ENCODE data around the gene ANGPTL8.

ANGPTL8 gene

DNA sequence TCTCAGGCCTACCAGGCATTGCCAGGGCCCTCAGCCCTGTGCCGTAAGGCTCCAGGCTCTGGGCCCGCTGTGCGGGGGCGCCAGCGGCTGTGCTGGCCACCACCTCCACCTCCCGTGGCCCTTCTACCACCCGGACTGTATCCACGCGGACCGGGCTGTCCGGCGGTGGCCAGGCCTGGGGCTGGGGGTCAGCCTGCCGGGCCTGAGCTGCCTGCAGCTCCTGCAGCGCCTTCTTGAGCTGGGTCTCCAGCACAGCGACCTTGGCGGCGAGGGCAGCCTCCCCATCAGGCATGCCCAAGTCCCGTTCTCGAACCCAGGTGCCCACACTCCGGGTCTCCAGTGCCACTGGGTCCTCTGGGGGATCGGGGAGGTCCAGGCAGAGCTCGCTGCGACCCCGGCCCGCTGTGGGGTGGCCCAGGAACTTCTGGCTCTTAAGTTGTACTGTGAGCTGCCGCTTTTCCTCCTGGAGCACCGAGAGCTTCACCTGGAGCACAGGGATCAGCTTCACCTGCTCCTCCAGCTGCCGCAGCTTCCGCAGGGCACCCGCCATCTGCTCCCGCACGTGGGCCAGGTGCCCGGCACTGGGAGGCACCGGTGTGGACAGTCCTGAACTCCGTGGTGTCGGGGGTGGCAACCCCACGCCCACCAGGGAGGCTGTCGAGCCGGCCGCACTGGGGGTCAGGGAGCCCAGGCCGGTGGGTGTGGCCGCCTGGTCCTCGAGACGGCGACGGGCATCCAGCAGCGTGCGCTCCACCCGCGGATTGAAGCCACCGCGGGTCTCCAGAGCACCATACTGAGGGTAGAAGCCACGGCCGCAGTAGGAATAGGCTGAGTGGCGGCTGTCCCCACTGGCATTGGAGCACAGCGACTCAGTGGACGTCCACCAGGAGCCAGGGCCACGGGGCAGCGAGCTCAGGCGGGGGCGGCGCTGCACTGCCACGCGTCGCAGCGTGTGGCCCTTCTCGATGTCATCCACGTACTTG is 46.2 kb upstream of the ANGPTL8 start:
- no peaks in the 10 kb centered on the region for H3K27me3 ChIP-seq (ENCODE audit: insufficient read depth, poor library complexity, severe bottlenecking)
- no peak overlapping the region for H3K4me3 ChIP-seq (ENCODE audit: severe bottlenecking)
- peak; percentile 63 for DNase-seq (ENCODE audit: low spot score)
- peaks cover 27% of the 10 kb centered on the region for H3K36me3 ChIP-seq (ENCODE audit: low read depth)
- no peaks in the 10 kb centered on the region for H3K9me3 ChIP-seq (ENCODE audit: severe bottlenecking)
- no peak overlapping the region for H3K27ac ChIP-seq (ENCODE audit: poor library complexity, severe bottlenecking)
- peaks cover 7% of the 10 kb centered on the region for H3K4me1 ChIP-seq (ENCODE audit: insufficient read depth, poor library complexity, severe bottlenecking)
- TF ChIP-seq, protein P1, sequence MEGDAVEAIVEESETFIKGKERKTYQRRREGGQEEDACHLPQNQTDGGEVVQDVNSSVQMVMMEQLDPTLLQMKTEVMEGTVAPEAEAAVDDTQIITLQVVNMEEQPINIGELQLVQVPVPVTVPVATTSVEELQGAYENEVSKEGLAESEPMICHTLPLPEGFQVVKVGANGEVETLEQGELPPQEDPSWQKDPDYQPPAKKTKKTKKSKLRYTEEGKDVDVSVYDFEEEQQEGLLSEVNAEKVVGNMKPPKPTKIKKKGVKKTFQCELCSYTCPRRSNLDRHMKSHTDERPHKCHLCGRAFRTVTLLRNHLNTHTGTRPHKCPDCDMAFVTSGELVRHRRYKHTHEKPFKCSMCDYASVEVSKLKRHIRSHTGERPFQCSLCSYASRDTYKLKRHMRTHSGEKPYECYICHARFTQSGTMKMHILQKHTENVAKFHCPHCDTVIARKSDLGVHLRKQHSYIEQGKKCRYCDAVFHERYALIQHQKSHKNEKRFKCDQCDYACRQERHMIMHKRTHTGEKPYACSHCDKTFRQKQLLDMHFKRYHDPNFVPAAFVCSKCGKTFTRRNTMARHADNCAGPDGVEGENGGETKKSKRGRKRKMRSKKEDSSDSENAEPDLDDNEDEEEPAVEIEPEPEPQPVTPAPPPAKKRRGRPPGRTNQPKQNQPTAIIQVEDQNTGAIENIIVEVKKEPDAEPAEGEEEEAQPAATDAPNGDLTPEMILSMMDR (IDR thresholded peaks at IDR 0.05; ENCODE audit: poor library complexity, severe bottlenecking): no peak
- ATAC-seq (ENCODE audit: low read depth): no peak

- H3K4me3 ChIP-seq (ENCODE audit: severe bottlenecking): no peak overlapping the region
- H3K4me1 ChIP-seq (ENCODE audit: insufficient read depth, poor library complexity, severe bottlenecking): peaks cover 7% of the 10 kb centered on the region
- no peaks in the 10 kb centered on the region for H3K27me3 ChIP-seq (ENCODE audit: insufficient read depth, poor library complexity, severe bottlenecking)
- ATAC-seq (ENCODE audit: low read depth) (no peak), DNase-seq (ENCODE audit: low spot score) (no peak)
- H3K36me3 ChIP-seq (ENCODE audit: low read depth): peaks cover 27% of the 10 kb centered on the region
- no peaks in the 10 kb centered on the region for H3K9me3 ChIP-seq (ENCODE audit: severe bottlenecking)
- H3K27ac ChIP-seq (ENCODE audit: poor library complexity, severe bottlenecking): no peak overlapping the region
- TF ChIP-seq, protein P1 (IDR thresholded peaks at IDR 0.05; ENCODE audit: poor library complexity, severe bottlenecking): no peak
These were observed 45.2 kb upstream of the ANGPTL8 start for GRCh38 chr19:11194173-11194572.

GRCh38 chr19:11194656-11195558 is 44.5 kb upstream of the ANGPTL8 start:
- ATAC-seq (ENCODE audit: low read depth): no peak
- Histone ChIP-seq H3K36me3 (ENCODE audit: low read depth) (peaks cover 27% of the 10 kb centered on the region), H3K4me3 (ENCODE audit: severe bottlenecking) (no peak overlapping the region), H3K4me1 (ENCODE audit: insufficient read depth, poor library complexity, severe bottlenecking) (peaks cover 4% of the 10 kb centered on the region), H3K27me3 (ENCODE audit: insufficient read depth, poor library complexity, severe bottlenecking) (no peaks in the 10 kb centered on the region), H3K9me3 (ENCODE audit: severe bottlenecking) (no peaks in the 10 kb centered on the region), H3K27ac (ENCODE audit: poor library complexity, severe bottlenecking) (no peak overlapping the region)
- TF ChIP-seq, protein P1 (IDR thresholded peaks at IDR 0.05; ENCODE audit: poor library complexity, severe bottlenecking): no peak
- DNase-seq (ENCODE audit: low spot score): no peak

GRCh38 chr19:11195681-11196080 is 43.7 kb upstream of the ANGPTL8 start:
- ATAC-seq (ENCODE audit: low read depth) (no peak), DNase-seq (ENCODE audit: low spot score) (no peak)
- Histone ChIP-seq H3K4me3 (ENCODE audit: severe bottlenecking) (no peak overlapping the region), H3K36me3 (ENCODE audit: low read depth) (peaks cover 21% of the 10 kb centered on the region), H3K9me3 (ENCODE audit: severe bottlenecking) (no peaks in the 10 kb centered on the region), H3K27me3 (ENCODE audit: insufficient read depth, poor library complexity, severe bottlenecking) (no peaks in the 10 kb centered on the region), H3K4me1 (ENCODE audit: insufficient read depth, poor library complexity, severe bottlenecking) (no peaks in the 10 kb centered on the region), H3K27ac (ENCODE audit: poor library complexity, severe bottlenecking) (no peak overlapping the region)
- TF ChIP-seq, protein P1 (IDR thresholded peaks at IDR 0.05; ENCODE audit: poor library complexity, severe bottlenecking): no peak
